DOHH2 (cell line): Measurements from ENCODE around the gene MEX3D.

Experiments used
- H3F3A ChIP-seq: fragments of 200-600 bp; sonication (generic), shearing (Covaris generic); 2 replicates; pipeline ENCODE4 v1.6.0; 2016; ENCODE audit warnings: antibody characterized with exemption, mild to moderate bottlenecking; ENCODE audit not compliant: control insufficient read depth, insufficient read depth
- H3K27ac ChIP-seq: fragments of 200-600 bp; sonication (generic); 2 replicates; pipeline ENCODE4 v1.5.1; 2014; ENCODE audit warnings: low read depth, mild to moderate bottlenecking, low read length, moderate library complexity
- H3K27me3 ChIP-seq: fragments of 200-600 bp; sonication (generic); 2 replicates; pipeline ENCODE4 v1.6.1; 2014; ENCODE audit warnings: mild to moderate bottlenecking, low read length, mixed read lengths; ENCODE audit not compliant: control insufficient read depth
- H3K36me3 ChIP-seq: fragments of 200-600 bp; sonication (generic); 2 replicates; pipeline ENCODE4 v1.6.1; 2014; ENCODE audit warnings: mild to moderate bottlenecking, low read length, moderate library complexity, mixed read lengths; ENCODE audit not compliant: control insufficient read depth
- H3K4me1 ChIP-seq: fragments of 200-600 bp; sonication (generic); 2 replicates; pipeline ENCODE4 v1.6.1; 2014; ENCODE audit warnings: mild to moderate bottlenecking, low read length, mixed read lengths; ENCODE audit not compliant: control insufficient read depth
- H3K4me2 ChIP-seq: fragments of 200-600 bp; sonication (generic); 2 replicates; pipeline ENCODE4 v1.6.0; 2014; ENCODE audit warnings: mild to moderate bottlenecking, low read length, moderate library complexity
- H3K4me3 ChIP-seq: fragments of 200-600 bp; sonication (generic); 2 replicates; pipeline ENCODE4 v1.5.1; 2014; ENCODE audit warnings: mild to moderate bottlenecking, low read length, mixed read lengths
- H3K79me2 ChIP-seq: fragments of 200-600 bp; sonication (generic); 2 replicates; pipeline ENCODE4 v1.6.1; 2014; ENCODE audit warnings: mild to moderate bottlenecking, low read length, mixed read lengths; ENCODE audit not compliant: control insufficient read depth
- H3K9me2 ChIP-seq: fragments of 200-600 bp; sonication (generic); replicated peaks from 2 replicates; pipeline ENCODE4 v1.6.1; 2014; ENCODE audit warnings: mild to moderate bottlenecking, low read length, mixed read lengths; ENCODE audit not compliant: control insufficient read depth
- H3K9me3 ChIP-seq: fragments of 200-600 bp; sonication (generic); 2 replicates; pipeline ENCODE4 v1.6.1; 2014; ENCODE audit warnings: antibody characterized with exemption, low read length, mixed read lengths; ENCODE audit not compliant: control insufficient read depth, insufficient read depth
- H4K20me1 ChIP-seq: fragments of 200-600 bp; sonication (generic); 2 replicates; pipeline ENCODE4 v1.6.0; 2014; ENCODE audit warnings: low read depth, mild to moderate bottlenecking, antibody characterized with exemption, low read length, moderate library complexity; ENCODE audit not compliant: control insufficient read depth, insufficient read depth
- EZH2phosphoT487 ChIP-seq: fragments of 200-600 bp; sonication (generic); IDR thresholded peaks from 2 replicates; pipeline ENCODE4 v1.6.1; 2017; ENCODE audit warnings: borderline replicate concordance, mild to moderate bottlenecking, antibody characterized with exemption, low read length, moderate library complexity, mixed read lengths
- TF ChIP-seq, protein P1 (sequence below): fragments of 200-600 bp; sonication (generic); IDR thresholded peaks from one replicate; pipeline ENCODE4 v1.5.1; 2014; ENCODE audit warnings: antibody characterized with exemption, mild to moderate bottlenecking, low read depth, low read length; ENCODE audit not compliant: poor library complexity, severe bottlenecking

Gene MEX3D

DNA sequence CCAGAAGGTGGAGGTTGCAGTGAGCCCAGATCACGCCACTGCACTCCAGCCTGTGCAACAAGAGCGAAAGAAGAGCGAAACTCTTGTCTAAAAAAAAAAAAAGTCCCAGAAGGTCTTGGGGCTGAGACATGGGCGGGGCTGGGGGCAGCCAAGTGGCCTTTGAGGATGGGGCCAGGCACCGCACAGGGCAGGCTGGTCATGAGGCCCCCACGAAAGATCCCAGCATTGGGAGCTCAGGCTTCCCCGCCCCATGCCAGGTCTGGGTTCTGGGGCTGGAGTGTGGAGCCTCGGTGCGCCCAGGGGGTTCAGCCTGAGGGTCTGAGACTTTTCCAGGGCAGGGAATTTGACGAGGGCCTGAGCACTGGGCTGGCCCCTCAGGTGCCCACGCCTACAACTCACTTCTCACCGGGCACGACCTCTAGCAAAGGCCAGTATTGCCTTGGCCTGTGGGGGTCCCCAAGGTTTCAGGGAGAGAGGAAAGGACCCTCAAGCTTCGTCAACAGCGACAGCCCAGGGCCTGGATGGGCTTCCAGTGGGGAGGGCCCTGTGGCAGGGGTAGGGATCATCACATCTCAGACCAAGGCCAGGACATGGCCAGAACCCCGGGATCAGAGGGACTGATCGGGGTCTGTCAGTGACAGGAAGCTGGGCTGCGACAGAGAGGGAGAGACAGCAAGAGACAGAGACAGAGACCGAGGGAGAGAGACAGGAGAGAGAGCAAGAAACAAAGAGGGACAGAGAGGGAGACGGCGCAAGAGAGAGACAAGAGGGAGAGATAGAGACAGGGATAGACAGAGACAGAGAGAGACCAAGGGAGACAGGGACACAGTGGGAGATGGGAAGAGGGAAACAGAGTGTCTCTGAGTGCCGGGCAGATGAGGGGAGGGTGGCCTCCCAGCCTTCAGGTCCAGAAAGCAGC is 7.5 kb upstream of the MEX3D start:
- Histone ChIP-seq H3K4me1 (no peaks in the 10 kb centered on the region), H3K36me3 (peaks cover 36% of the 10 kb centered on the region), H3K9me3 (no peaks in the 10 kb centered on the region), H3K27me3 (no peaks in the 10 kb centered on the region), H4K20me1 (no peaks in the 10 kb centered on the region), H3K4me2 (no peak overlapping the region), H3K9me2 (no peaks in the 10 kb centered on the region), H3F3A (peaks cover 4% of the 10 kb centered on the region; the same call in 1 of the 2 replicates), H3K79me2 (no peaks in the 10 kb centered on the region), H3K27ac (no peak overlapping the region), H3K4me3 (no peak overlapping the region)
- TF ChIP-seq, protein P1, sequence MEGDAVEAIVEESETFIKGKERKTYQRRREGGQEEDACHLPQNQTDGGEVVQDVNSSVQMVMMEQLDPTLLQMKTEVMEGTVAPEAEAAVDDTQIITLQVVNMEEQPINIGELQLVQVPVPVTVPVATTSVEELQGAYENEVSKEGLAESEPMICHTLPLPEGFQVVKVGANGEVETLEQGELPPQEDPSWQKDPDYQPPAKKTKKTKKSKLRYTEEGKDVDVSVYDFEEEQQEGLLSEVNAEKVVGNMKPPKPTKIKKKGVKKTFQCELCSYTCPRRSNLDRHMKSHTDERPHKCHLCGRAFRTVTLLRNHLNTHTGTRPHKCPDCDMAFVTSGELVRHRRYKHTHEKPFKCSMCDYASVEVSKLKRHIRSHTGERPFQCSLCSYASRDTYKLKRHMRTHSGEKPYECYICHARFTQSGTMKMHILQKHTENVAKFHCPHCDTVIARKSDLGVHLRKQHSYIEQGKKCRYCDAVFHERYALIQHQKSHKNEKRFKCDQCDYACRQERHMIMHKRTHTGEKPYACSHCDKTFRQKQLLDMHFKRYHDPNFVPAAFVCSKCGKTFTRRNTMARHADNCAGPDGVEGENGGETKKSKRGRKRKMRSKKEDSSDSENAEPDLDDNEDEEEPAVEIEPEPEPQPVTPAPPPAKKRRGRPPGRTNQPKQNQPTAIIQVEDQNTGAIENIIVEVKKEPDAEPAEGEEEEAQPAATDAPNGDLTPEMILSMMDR, result no peak
- no peak for TF ChIP-seq EZH2phosphoT487

DNA sequence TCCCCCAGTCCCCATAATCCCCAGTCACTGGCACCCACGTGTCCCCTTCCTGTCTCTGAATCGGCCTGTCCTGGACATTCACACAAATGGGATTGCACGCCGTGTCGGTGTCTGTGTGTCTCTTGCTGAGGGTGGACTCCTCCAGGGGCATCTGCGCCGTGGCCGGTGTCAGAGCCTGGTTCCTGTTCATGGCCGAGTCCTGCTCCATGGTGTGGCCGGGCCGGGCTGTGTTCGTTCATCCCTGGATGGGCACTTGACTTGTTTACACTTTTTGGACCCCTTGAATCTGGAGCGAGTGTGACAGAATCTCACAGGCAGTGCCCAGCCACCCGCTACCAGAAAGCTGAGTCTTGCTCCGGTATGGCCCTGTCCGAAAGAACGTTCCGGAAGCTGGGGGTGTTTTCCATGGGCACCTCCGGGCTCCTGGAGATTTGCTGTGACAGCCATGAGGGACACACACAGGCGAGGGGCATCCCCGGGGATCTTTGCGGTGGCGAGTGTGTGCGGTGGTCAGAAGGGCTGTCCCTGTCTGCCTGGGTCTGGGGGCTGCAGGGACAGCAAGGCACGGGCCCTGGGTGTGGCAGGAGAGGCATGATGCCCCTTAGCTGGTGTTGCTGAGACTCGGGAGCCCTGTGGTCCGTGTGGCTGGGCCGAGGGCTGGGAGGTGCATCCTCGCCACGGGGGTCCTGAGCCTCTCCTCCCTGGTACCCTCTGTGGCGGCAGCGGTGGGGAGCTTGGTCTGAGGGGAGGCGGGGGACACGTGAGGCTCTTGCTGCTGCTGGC is 6.4 kb upstream of the MEX3D start:
- Histone ChIP-seq H3K4me2 (no peak overlapping the region), H3K4me1 (peaks cover 4% of the 10 kb centered on the region), H3K9me3 (no peaks in the 10 kb centered on the region), H3K4me3 (no peak overlapping the region), H3K27ac (no peak overlapping the region), H3F3A (peaks cover 9% of the 10 kb centered on the region), H3K27me3 (peaks cover 2% of the 10 kb centered on the region; the same call in 1 of the 2 replicates), H4K20me1 (no peaks in the 10 kb centered on the region), H3K9me2 (no peaks in the 10 kb centered on the region), H3K79me2 (no peaks in the 10 kb centered on the region), H3K36me3 (peaks cover 27% of the 10 kb centered on the region)
- TF ChIP-seq EZH2phosphoT487, result no peak
- TF ChIP-seq, protein P1, result no peak

DNA sequence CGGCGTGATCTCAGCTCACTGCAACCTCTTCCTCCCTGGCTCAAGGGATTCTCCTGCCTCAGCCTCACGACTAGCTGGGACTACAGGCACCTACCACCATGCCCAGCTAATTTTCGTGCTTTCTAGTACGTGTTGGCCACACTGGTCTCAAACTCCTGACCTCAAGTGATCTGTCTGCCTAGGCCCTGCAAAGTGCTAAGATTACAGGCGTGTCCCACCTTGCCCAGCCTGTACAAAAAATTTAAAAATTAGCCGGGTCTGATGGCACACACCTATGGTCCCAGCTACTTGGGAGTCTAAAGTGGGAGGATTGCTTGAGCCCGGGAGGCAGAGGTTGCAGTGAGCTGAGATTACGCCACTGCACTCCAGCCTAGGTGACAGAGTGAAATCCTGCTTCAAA is 4.7 kb upstream of the MEX3D start:
- no peaks in the 10 kb centered on the region for H3K79me2 ChIP-seq
- TF ChIP-seq EZH2phosphoT487, result no peak
- TF ChIP-seq, protein P1, result no peak
- H3K27me3 ChIP-seq, result peaks cover 10% of the 10 kb centered on the region; the same call in 1 of the 2 replicates
- peaks cover 11% of the 10 kb centered on the region for H3F3A ChIP-seq
- no peak overlapping the region for H3K27ac ChIP-seq
- H3K9me2 ChIP-seq, result no peaks in the 10 kb centered on the region
- H3K4me2 ChIP-seq, result no peak overlapping the region
- H4K20me1 ChIP-seq, result no peaks in the 10 kb centered on the region
- H3K4me1 ChIP-seq, result peaks cover 16% of the 10 kb centered on the region
- peaks cover 3% of the 10 kb centered on the region; the same call in 1 of the 2 replicates for H3K9me3 ChIP-seq
- no peak overlapping the region for H3K4me3 ChIP-seq
- H3K36me3 ChIP-seq, result peaks cover 13% of the 10 kb centered on the region; the same call in 1 of the 2 replicates
